Stimulated activated CD4-positive, alpha-beta T cell treated with anti-CD3 and anti-CD28 coated beads, Interleukin-1b, Interleukin-23, amount 100 ng/mL, for 4 hours (primary cell): ENCODE measurements around the gene ZBTB34.

ENCODE experiments used
- DNase-seq, 2 donors: peaks; one replicate each; pipeline ENCODE4 v3.0.0-alpha.2; 2020; ENCODE audit warnings: low read depth in 2 of 2

Gene ZBTB34

DNA sequence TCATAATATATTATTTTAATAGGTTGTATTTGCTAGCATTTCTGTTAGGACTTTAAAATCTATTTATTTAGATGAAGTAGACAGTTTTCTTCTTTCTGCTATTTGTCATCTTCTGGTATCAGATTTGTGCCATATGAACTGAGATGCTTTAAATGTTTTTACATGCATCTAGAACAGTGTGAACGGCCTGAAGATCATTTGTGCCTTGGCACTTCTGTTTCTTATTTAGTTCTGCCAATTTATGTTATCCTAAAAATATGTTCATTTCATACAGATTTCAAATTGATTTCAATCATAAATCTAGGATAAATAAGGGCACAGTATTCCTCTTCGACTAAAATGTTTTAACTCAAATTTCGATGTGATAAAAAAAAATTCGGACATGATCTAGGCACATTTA is 16.1 kb downstream of the ZBTB34 start:
- no peak for DNase-seq

DNA sequence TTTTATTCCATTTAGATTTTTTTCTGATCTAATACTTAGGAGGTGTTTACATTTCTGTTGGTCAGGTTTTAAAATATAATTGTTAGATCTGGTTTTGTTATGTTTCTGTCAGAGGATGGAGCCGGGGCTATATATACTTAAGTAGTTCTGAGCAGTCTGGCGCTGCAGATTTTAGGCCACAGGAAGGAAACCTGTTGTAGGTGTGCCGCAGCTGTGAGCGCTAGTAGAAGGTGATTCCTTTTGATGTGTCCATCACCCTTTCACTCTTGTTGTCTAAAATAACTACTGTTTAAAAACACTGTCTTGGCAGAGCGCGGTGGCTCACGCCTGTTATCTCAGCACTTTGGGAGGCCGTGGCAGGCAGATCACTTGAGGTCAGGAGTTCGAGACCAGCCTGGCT is 17.0 kb downstream of the ZBTB34 start:
- DNase-seq = no peak

DNA sequence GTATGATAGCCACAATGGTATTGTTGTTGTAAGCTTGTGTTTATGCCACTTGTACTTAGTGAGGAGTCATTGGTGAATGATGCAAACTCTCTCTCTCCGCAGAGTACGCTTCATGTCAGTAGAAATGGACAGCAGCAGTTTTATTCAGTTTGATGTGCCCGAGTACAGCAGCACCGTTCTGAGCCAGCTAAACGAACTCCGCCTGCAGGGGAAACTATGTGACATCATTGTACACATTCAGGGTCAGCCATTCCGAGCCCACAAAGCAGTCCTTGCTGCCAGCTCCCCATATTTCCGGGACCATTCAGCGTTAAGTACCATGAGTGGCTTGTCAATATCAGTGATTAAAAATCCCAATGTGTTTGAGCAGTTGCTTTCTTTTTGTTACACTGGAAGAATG is 18.8 kb downstream of the ZBTB34 start:
- DNase-seq = no peak

DNA sequence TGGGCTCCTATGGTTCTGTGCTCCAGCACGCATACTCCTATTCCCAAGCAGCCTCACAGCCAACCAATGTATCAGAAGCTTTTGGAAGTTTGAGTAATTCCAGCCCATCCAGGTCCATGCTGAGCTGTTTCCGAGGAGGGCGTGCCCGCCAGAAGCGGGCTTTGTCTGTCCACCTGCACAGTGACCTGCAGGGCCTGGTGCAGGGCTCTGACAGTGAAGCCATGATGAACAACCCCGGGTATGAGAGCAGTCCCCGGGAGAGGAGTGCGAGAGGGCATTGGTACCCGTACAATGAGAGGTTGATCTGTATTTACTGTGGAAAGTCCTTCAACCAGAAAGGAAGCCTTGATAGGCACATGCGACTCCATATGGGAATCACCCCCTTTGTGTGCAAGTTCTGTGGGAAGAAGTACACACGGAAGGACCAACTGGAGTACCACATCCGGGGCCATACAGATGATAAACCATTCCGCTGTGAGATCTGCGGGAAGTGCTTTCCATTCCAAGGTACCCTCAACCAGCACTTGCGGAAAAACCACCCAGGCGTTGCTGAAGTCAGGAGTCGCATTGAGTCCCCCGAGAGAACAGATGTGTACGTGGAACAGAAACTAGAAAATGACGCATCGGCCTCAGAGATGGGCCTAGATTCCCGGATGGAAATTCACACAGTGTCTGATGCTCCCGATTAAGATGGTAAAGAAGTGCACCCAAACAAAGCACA is 19.9 kb downstream of the ZBTB34 start:
- no peak for DNase-seq

DNA sequence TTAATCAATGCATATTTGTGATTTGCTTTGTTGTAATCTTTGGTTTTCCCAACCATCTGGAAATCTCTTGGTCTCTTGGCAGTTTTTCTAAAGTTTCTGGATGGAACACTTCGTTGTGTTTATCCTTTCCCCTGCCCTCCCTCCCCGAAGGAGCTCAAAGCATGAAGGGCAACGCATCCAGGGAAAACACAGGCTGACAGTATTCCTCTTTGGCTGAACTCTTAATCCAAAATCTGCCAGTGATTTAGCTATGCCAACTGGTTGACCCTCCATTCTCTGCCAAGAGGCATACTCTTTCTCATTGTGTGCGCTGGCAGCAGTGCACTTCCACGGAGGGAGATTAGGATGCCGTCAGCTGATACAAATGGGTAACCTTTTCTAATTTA is 20.5 kb downstream of the ZBTB34 start:
- DNase-seq = no peak

DNA sequence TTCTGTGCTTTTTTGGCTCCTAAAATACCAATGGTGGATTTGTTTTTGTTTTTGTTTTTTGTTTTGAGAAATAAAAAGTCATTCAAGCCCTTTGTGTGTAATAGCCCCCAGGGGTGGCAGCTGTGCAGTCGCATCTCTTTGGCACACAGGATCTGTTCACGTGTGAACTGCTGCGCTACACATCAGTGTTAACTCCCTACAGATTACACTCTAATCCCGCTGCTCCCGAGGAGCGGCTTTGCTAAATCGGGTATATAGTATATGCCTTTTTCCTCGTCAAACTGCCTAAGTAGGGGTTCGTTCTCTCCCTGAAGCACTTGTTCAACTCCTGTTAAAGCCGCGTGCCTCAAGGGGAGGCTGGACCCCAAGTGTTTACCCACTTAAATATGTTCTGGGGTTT is 22.3 kb downstream of the ZBTB34 start:
- DNase-seq = no peak

DNA sequence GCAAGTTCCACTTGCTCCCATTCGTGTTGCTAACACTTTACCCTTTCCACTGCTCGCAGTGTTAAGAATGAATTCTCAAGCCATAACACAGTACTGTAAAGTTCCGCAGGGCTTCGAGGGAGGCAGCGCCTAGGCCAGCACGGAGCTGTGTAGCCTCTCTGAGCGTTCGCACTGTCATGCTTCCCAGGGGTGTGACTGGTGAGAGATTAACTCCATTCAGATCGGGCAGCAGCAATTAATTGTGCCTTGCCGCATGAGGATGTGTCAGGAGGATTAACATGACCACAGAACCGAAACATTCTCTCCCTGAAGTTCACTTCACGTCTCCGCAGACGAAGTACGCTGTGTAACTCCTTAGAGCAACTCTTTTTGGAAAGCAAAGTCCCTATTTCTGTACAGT is 23.2 kb downstream of the ZBTB34 start:
- no peak for DNase-seq

DNA sequence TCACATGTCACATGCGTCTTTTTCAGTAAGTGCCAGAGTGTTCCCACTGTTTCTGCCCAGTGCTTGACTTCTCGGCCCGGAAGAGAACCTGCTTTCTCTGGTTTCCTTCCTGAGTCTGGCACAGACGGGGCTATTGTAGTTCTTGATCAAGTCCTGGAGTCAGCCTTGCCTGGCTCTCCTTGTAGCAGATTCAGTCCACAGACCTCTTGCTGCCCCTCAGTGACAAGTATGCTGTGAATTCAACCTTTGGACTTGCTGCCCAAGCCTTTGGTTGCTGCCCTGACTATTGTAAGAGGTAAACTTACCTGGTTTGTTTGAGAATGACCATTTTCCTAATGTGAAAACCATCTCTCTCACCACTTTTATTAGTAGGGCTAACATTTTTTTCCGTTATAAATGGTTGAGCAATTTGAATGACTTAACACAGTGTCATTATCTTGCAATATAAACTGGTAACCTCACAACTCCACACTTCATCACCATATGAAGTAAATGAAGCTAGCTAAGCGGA is 24.7 kb downstream of the ZBTB34 start:
- DNase-seq = no peak

DNA sequence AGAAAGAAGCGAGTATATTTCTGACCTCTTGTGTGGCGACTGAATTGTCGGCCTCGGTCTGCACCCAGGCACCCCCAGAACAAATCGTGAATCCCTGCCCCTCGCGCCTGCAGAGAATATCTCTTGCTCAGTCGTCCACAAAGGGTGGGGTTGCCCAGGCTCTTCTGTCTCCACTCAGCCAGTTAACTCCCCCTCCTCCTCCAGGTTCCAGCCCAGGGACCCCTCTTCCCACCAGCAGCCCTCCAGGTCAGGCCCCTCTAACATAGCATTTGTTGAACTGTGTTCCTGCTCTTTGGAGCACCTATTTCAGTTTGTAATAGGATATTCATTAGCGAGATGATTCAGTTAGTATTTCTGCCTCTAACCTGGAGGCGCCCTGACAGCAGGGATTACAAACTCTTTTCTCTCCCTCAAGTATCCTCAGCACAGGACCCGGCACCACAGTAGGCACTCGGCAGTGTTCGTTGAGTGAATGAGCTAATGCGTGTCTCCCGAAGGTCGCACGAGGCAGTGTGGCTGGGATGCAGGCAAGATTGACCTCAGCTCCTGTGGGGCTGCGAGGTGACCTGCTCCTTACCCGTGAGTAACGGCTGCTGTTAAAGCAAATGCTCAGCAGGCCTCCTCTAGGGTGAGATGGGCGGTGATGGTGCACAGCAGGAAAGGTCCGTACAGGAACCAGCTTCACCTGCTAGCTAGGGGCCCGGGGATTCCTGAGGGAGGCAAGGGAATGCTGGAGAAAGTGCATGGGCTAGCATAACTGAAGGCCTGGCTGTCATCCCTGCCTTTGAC is 25.8 kb downstream of the ZBTB34 start:
- DNase-seq = no peak

DNA sequence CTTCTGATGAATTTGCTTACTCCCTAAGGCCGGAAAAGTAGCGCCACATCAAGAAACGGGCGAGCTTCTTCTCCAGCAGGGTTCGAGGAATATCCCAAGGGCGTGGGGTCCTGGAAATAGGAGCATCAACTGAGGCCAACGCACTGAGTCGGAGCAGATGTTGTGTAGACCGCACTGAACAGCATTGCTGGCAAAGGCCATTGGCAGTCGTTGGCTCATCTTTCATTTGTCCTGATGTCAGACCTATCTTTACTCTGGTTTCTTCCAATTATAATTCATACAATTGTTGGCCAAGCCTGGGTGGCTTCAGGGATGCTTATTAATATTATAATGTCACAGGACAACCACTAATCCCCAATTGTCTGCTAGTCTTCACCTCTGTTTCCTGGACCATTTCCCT is 26.5 kb downstream of the ZBTB34 start:
- DNase-seq = no peak

DNA sequence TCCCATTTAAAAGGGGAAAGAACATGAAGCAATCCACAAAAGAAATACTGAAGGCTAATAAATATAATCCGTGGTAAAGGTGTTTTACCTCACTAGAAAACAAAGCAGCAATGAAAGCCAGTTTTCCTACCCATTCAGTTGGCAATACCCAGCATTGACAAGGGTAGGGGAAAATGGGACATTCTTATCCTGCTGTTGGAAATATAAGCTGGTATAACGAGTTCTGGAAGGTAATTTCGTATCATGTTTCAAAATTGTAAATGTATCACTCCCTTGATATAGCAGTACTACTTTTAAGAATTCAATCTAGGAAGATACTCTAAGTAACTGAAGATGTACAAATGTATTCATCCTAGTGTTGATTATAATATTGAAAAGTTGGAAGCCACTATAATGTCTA is 31.2 kb downstream of the ZBTB34 start:
- DNase-seq = no peak

DNA sequence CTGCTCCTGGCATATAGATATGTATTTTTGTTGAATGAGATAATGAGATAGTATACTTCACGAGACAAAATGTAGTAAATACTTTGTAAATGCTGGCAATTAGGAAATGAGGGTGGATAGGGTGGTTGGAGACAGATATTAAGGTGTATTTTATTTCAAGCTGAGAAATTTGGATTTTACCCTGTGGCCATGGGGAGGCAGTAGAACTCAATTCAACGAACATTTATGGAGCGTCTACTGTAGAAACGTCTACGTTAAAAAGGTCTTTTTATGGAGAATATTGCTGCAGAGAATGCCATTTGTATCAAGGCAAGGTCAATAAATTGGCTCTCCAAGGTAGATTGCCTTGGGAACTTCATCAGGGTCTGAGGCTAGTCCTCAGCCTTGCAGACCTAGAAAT is 32.6 kb downstream of the ZBTB34 start:
- DNase-seq = no peak

DNA sequence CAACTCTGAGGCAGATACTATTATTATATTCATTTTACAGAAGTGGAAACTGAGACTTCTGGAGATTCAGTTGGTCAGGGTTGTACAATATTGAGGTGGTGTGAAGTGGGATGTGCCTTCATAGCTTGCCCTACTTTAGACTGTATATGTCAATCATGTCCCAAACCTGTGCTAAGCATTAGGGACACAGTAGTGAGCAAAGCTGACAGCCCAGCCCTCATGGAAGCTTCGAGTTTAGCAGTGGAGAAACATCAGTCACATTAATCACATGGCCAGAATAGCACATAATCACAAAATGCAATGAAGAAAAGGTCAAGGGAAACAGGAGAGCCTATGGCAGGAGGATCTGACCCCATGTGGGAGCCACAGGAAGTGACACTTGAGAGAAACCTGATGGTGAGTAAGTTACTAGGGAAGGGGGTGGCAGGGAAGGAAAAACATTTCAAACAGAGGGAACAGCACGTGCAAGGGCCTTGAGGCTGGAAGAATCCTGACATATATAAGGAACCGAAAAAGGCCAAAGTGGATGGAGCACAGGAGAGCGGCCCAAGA is 33.7 kb downstream of the ZBTB34 start:
- no peak for DNase-seq

DNA sequence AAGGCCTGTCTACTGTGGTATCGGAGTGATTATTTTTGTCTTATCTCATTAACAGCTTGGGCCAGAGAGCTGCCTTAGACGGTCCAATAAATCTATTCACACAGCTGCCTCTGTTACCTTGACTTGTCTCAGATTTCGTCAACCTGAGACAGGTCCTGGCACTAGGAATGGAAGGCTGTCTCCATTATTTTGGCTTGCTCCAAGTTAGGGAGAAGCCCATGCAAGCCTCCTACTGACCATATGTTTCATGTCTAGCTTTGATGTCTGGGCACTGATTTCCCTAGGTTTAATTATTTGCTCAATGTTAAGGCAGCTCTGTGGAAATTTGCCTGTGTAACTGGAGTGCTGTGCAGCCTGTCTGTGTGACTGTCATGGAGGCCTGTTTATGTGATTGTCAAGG is 41.8 kb downstream of the ZBTB34 start:
- no peak for DNase-seq

DNA sequence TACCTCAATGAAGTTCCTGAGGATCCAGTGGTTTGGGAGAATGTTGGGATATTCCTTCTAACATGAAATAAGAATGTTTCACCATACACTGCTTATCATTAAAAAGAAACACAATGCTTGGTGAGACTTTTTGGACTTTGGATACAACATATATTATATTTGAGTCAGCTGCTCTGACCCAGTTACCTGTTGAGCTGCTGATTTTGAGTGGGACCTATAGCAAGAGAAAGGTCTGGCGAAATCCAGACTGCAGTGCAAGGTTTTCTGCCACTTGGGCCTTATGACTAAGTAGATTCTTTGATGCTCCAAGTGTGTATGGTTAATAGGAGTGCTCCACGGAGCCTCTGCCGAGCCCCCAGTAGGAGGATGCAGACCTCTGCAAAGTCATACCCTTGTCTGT is 44.1 kb downstream of the ZBTB34 start:
- DNase-seq = no peak

DNA sequence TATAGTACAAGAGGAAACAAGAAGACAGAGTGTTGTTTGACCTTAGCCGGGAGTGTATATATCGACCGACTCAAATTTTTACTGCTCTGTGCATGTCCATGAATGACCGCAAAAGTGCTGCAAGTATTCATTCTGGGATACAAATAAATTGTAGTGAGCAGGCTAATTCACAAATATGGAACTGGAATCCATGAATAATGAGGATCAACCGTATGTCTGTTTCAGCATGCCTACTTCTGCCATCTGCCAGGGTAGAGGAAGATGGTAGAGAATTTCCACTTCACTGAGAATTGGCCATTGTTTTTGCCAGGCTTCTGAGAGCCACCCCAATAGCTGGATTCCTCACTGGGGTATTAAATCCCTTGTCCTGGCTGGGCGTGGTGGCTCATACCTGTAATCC is 45.7 kb downstream of the ZBTB34 start:
- no peak for DNase-seq

DNA sequence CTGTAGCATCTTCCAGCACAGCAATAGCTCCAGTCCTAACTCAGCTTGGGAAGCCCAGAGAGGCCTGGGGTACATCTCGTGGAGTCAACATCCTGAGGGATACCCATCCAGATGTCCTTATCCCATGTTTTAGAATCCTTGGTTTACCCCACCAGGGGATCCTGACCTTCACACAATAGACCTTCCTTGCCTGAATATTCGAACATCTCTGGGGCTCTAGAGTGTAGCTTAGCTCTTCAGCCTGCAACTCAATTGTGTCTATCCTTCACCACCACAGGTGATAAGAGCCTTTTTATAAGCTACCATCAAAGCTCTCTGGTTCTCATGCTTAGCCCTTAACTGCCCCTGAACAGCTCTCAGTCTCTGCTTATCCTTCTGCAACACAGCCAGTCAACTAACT is 46.6 kb downstream of the ZBTB34 start:
- no peak for DNase-seq

DNA sequence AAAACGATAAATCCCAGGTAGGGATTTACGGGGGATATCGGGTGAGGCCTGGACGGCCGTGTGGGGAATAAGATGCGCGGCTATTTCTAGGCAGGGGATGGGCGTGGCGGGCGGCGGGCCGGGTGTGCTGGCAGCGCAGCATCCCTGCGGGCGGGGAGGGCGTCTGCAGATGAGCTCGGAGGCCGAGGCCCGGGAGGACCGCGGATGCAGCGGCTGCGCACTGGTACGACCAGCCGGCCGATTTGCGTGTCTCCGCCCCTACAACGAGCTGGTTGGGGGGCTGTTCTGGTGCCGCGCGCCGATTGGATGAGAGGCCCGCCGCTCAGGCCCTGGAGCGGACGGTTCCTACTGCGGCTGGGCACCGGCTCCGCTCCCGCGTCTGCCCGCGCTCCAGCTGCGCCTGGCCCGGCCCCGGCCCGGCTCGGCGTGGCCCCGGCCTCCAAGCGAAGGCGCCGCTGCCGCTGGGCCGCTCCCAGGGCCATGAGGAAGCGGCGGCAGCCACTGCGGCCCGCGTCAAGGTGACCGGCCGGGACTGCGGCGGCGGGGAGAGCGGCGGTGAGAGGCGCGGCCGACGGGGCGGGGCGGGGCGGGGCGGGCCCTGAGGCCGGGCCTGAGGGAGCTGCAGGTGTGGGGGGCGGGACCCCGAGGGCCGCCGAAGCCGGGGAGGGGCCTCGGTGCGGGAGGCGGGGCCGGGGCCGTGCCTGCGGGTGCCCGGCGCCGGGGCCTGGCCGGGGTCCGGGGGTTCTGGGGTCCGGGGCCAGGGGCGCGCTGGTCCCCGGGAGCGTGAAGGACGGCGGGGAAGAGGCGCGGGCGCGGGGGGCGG is 54.2 kb downstream of the ZBTB34 start, which contains the start of gene RALGPS1:
Gene RALGPS1, plus strand, starts transcription at position 325 of the 823 bp plus-strand sequence. CDS start 47,508 bp downstream, outside the sequence.
- peak; percentile 75 to 80 for DNase-seq

DNA sequence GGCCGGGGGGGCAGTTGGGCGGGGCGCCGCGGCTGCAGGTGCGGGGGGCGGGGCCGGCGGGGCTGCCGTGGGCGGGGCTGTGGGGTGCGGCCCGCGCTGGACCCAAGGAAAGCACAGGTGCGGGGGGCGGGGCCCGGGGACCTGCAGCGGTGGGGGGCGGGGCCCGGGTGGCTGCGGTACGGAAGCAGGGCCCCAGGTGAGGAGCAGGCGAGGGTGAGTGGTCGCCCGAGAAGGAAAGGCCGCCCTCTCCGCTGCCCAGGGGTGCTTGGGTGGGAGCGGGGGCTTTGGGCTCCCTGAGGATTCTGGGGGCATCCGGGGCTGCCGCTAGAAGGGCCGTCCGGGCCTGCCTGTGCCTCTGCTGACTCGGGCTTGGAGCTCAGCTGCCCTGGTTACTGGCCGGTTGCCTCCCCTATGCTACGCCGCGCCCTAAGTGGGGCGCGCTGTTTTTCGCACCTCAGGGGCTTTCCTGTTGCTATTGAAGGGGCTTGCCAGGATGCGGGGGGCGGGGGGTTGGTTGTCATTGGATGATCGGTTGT is 54.9 kb downstream of the ZBTB34 start:
- peak in 1 of 2 donors; percentile 5 for DNase-seq

DNA sequence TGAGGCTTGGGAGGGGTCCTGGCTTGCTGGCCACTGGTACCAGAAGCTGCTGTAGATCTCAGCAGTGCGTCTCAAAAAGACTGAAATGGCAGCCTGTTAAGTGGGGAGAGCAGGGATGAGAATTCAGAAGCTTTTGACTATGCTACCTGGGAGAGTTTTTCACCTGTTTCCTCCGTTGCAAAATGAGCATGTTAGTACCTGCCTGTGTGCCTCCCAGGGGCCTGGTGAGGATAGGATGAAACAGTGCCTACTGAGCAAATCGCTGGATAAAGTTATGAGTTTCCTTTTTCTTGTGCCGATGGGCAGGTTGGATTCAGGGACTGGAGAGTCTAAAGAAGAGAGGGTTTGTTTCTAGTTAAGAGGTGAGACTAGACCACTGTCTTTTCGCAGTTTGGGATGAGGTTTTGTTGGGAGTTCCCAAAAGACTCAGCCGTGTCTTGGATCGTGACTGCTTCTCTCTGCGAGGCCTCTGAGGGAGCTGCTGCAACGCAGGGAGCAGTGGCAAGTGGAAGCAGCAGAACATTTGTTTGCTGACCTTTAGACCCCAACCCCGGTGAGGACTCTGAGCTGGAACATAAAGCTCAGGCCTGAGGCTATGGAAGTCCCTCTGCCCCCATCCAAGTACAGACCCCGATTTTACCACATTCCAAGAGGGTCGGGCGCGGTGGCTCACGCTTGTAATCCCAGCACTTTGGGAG is 55.6 kb downstream of the ZBTB34 start:
- no peak for DNase-seq

DNA sequence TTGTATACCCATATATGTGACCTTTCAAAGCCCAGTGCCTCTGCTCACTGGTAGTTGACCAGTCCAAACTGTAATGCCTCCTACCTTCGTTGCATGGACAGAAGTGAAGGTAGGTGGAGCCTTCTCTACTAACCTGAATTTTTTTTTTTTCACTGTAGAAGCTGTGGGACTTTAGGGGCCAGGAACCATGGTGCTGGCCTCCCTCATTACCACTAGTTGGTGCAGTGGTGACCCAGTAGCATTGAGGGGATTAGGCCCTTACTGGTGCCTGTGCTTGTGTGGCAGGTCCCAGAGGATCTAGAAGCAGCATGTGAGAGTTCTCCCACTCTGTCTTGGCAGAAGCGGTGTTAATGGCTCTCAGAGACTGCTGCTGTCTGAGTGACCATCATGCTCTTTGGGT is 56.5 kb downstream of the ZBTB34 start:
- no peak for DNase-seq
